ENCODE results near the gene P2RX7. TPM values are rescaled to one million over a fixed set of nuclear protein-coding genes. Genes with fewer than 3 reads are reported as not detected.

P2RX7 gene
- total and polyA plus RNA-seq, 2 donors (not counting 3 experiments of a cell fraction or from before 2014, with no cell fraction given) = 1.3 to 8.1 TPM

- no peak overlapping the region for H3K9ac ChIP-seq (replicated peaks; ENCODE audit: extremely low read depth, insufficient read depth, low read length)
- POLR2A ChIA-PET = interaction anchor here (0.6 kb wide), 1 partner anchor 109 kb away, joined by 3 read pairs; no protein-coding TSS in a partner anchor
- no TSS peak for BruUV-seq (replicated peaks)
Observed at GRCh38 chr12:121176826-121177529, 44.3 kb downstream of the P2RX7 start.

GRCh38 chr12:121181181-121181580 is 48.5 kb downstream of the P2RX7 start:
- TF ChIP-seq POLR2AphosphoS5 (IDR thresholded peaks at IDR 0.05; ENCODE audit: insufficient read depth, low read depth, low read length) = no peak
- no peak for TF ChIP-seq EZH2 (IDR thresholded peaks at IDR 0.05; ENCODE audit: borderline replicate concordance, low read depth, low read length, severe bottlenecking)
- no peak for TF ChIP-seq POLR2A (IDR thresholded peaks at IDR 0.05; ENCODE audit: low read depth, low read length)
- no peak for TF ChIP-seq CTCF (IDR thresholded peaks at IDR 0.05; ENCODE audit: extremely low read depth in 1 of 2, insufficient read depth in 1 of 2, low read depth in 1 of 2, low read length in 2 of 2)
- Histone ChIP-seq H3K9ac (replicated peaks; ENCODE audit: extremely low read depth, insufficient read depth, low read length) (no peak overlapping the region), H3K27ac (ENCODE audit: insufficient read depth, low read depth, low read length) (no peak overlapping the region), H3K4me3 (replicated peaks in 1 of 3; ENCODE audit: insufficient read depth in 1 of 3, low read depth in 1 of 3, low read length in 3 of 3) (no peak overlapping the region), H3K36me3 (ENCODE audit: control insufficient read depth in 2 of 2, extremely low read depth in 1 of 2, insufficient read depth in 2 of 2, low read length in 2 of 2) (no peaks in the 10 kb centered on the region), H3K79me2 (ENCODE audit: control insufficient read depth, insufficient read depth, low read length) (no peaks in the 10 kb centered on the region), H3K4me2 (ENCODE audit: insufficient read depth, low read length) (no peak overlapping the region), H3K27me3 (ENCODE audit: control insufficient read depth in 2 of 2, insufficient read depth in 2 of 2, low read length in 2 of 2) (no peaks in the 10 kb centered on the region), H3K9me1 (replicated peaks; ENCODE audit: control insufficient read depth, extremely low read depth, insufficient read depth, low read length) (no peaks in the 10 kb centered on the region), H3K4me1 (ENCODE audit: control insufficient read depth, extremely low read depth, insufficient read depth, low read length) (peaks cover 6% of the 10 kb centered on the region), H2AFZ (ENCODE audit: low read depth, low read length) (no peak overlapping the region), H3K9me3 (replicated peaks; ENCODE audit: control insufficient read depth, insufficient read depth, low read length) (no peaks in the 10 kb centered on the region), H4K20me1 (replicated peaks; ENCODE audit: control insufficient read depth, extremely low read depth, insufficient read depth, low read length) (no peaks in the 10 kb centered on the region)
- dilution Hi-C loops (cut with MboI; ENCODE audit: extremely low pct_ligation_motif_present, low sequenced_read_pairs) (no loop called here), intact Hi-C loops (cut with micrococcal nuclease) (no loop called here)
- DNase-seq (ENCODE audit: low read depth, low spot score) (no peak), FAIRE-seq (no peak)
- POLR2A ChIA-PET = no interaction called here
- CTCF ChIA-PET = interaction anchor here (1.4 kb wide), 1 partner anchor 11 kb away, joined by 4 read pairs; no protein-coding TSS in a partner anchor
- no TSS peak for BruUV-seq (replicated peaks)

More at GRCh38 chr12:121176826-121177529, 44.3 kb downstream of the P2RX7 start:
- Histone ChIP-seq H3K27me3 (ENCODE audit: control insufficient read depth in 2 of 2, insufficient read depth in 2 of 2, low read length in 2 of 2) (no peaks in the 10 kb centered on the region), H3K79me2 (ENCODE audit: control insufficient read depth, insufficient read depth, low read length) (no peaks in the 10 kb centered on the region), H4K20me1 (replicated peaks; ENCODE audit: control insufficient read depth, extremely low read depth, insufficient read depth, low read length) (no peaks in the 10 kb centered on the region), H2AFZ (ENCODE audit: low read depth, low read length) (no peak overlapping the region), H3K36me3 (ENCODE audit: control insufficient read depth in 2 of 2, extremely low read depth in 1 of 2, insufficient read depth in 2 of 2, low read length in 2 of 2) (no peaks in the 10 kb centered on the region), H3K27ac (ENCODE audit: insufficient read depth, low read depth, low read length) (no peak overlapping the region), H3K4me2 (ENCODE audit: insufficient read depth, low read length) (no peak overlapping the region), H3K4me3 (replicated peaks in 1 of 3; ENCODE audit: insufficient read depth in 1 of 3, low read depth in 1 of 3, low read length in 3 of 3) (no peak overlapping the region), H3K9me1 (replicated peaks; ENCODE audit: control insufficient read depth, extremely low read depth, insufficient read depth, low read length) (no peaks in the 10 kb centered on the region), H3K9me3 (replicated peaks; ENCODE audit: control insufficient read depth, insufficient read depth, low read length) (no peaks in the 10 kb centered on the region), H3K4me1 (ENCODE audit: control insufficient read depth, extremely low read depth, insufficient read depth, low read length) (peaks cover 6% of the 10 kb centered on the region)
- no peak for FAIRE-seq
- dilution Hi-C loops (cut with MboI; ENCODE audit: extremely low pct_ligation_motif_present, low sequenced_read_pairs) (no loop called here), intact Hi-C loops (cut with micrococcal nuclease) (no loop called here)
- CTCF ChIA-PET = interaction anchor here (1.2 to 1.7 kb wide), 2 partner anchors 9 to 24 kb away, joined by 3 to 6 read pairs; no protein-coding TSS in a partner anchor
- TF ChIP-seq MAX (IDR thresholded peaks at IDR 0.05; ENCODE audit: insufficient read depth, insufficient read length) (no peak), EZH2 (IDR thresholded peaks at IDR 0.05; ENCODE audit: borderline replicate concordance, low read depth, low read length, severe bottlenecking) (no peak), FOS (IDR thresholded peaks at IDR 0.05; ENCODE audit: borderline replicate concordance, insufficient read depth, low read length) (no peak)
- DNase-seq (ENCODE audit: low read depth, low spot score) = no peak

All from endothelial cell of umbilical vein (primary cell).